Small intestine (tissue), 7 donors: ENCODE data around the gene TBC1D26. TPM values are rescaled to one million over a fixed set of nuclear protein-coding genes. Genes with fewer than 3 reads are reported as not detected.
"Not testable (repeated sequence)": the region's sequence is repeated elsewhere in the genome, so short reads cannot be mapped to it uniquely, and the experiment has no call there.

Source experiments
- DNase-seq, 2 donors: peaks; one replicate each; pipeline versions ENCODE4 v3.0.0 to v3.0.0-alpha.2; 2013
- FAIRE-seq: peaks from 2 replicates; lab custom pipeline; 2012; peaks lifted over from hg19 to GRCh38; lab: Jason Lieb, UNC
- H3K27ac ChIP-seq, 3 donors: one replicate each; pipeline ENCODE4 v1.5.1; 2013; ENCODE audit warnings: low read length in 2 of 3, mild to moderate bottlenecking in 2 of 3, control low read depth in 1 of 3, inconsistent platforms in 1 of 3, low read depth in 1 of 3, moderate library complexity in 1 of 3
- H3K27me3 ChIP-seq, 3 donors: one replicate each; pipeline ENCODE4 v1.6.1; 2013; ENCODE audit warnings: low read length in 3 of 3, inconsistent platforms in 1 of 3; ENCODE audit not compliant: control insufficient read depth in 3 of 3, insufficient read depth in 3 of 3
- H3K36me3 ChIP-seq, 3 donors: one replicate each; pipeline ENCODE4 v1.6.1; 2013; ENCODE audit warnings: low read length in 3 of 3, inconsistent platforms in 1 of 3, low read depth in 1 of 3, mild to moderate bottlenecking in 1 of 3, moderate library complexity in 1 of 3; ENCODE audit not compliant: control insufficient read depth in 3 of 3, insufficient read depth in 2 of 3
- H3K4me1 ChIP-seq, 3 donors: one replicate each; pipeline ENCODE4 v1.6.1; 2013; ENCODE audit warnings: low read length in 2 of 3, inconsistent platforms in 1 of 3, low read depth in 1 of 3, mild to moderate bottlenecking in 1 of 3, moderate library complexity in 1 of 3; ENCODE audit not compliant: control insufficient read depth in 3 of 3, insufficient read depth in 2 of 3
- H3K4me3 ChIP-seq, 3 donors: one replicate each; pipeline ENCODE4 v1.5.1; 2013; ENCODE audit warnings: low read length in 3 of 3, control low read depth in 1 of 3, inconsistent platforms in 1 of 3, low read depth in 1 of 3, mild to moderate bottlenecking in 1 of 3, moderate library complexity in 1 of 3
- H3K9me3 ChIP-seq, 2 donors: one replicate each; pipeline ENCODE4 v1.6.1; 2013; ENCODE audit warnings: low read depth in 1 of 2, low read length in 1 of 2; ENCODE audit not compliant: control insufficient read depth in 2 of 2, insufficient read depth in 1 of 2
- WGBS, 3 donors: extraction: QIAGEN DNeasy Blood & Tissue Kit; methylation state at CpG; one replicate each; pipeline ENCODE4 v1.1.7; 2013; 5-methylcytosine and 5-hydroxymethylcytosine counted together
- polyA plus RNA-seq, 4 donors: library from polyadenylated mRNA; stranded (reverse) in 3 of 4; unstranded in 1 of 4; fragments of 200-250 nt in 3 of 4; fragments of 120-200 nt in 1 of 4; gene quantifications; one replicate each; pipeline versions ENCODE4 v1.2.1 to v1.2.3, GENCODE V29; 2013
- donor health status: healthy with polysubstance abuse.
- donor health status: control.
- donor health status: control.
- donor health status: Bipolar disorder and iron deficiency.
- donor health status: healthy.

Gene TBC1D26
- polyA plus RNA-seq, 4 donors, result 0.21 TPM; not detected in 3

DNA sequence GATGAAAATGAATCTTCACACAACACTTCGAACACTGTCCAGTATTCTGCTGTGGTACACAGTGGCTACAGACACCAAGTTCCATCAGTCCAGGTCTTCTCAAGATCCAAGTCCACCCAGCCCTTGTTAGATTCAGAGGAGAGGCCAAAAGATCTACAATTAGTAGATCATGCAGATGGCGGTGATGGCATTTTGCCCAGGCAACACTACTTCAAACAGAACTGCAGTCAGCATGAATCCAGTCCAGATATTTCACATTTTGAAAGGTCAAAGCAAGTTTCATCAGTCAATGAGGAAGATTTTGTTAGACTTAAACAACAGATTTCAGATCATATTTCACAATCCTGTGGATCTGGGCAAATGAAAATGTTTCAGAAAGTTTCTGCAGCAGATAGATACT is 52.3 kb downstream of the TBC1D26 start:
- H3K27me3 ChIP-seq, H3K36me3 ChIP-seq, H3K27ac ChIP-seq, H3K9me3 ChIP-seq, H3K4me3 ChIP-seq, H3K4me1 ChIP-seq, FAIRE-seq: not testable (repeated sequence)
- peak in 1 of 2 donors; percentile 17 for DNase-seq
- WGBS, 3 donors, result 57 to 70% (median 66%) methylated on average over 2 of the region's 2 CpGs

DNA sequence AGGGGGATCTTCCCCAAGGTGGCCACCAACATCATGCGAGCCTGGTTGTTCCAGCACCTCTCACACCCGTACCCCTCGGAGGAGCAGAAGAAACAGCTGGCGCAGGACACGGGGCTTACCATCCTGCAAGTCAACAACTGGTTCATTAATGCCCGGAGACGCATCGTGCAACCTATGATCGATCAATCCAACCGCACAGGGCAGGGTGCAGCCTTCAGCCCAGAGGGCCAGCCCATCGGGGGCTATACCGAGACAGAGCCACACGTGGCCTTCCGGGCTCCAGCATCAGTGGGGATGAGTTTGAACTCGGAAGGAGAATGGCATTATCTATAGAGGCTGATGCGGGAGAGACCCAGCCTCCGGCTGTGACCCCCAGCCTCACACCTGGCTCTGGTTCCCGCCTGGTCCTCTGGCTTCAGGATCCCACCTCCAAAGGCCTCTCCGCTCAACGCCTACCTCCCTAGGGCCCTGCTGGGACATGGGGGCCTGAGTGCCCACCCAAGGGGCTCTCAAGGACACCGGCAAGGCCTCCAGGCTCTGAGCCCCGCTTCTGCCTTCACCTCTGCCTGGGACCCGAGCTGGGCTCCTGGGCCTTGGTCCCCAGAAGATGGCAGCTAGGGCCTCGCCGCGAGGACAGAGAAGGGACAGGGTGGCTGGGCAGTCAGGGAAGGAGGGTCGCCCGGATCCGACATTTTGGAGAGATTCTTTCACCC is 55.4 kb downstream of the TBC1D26 start:
- DNase-seq, H3K9me3 ChIP-seq, FAIRE-seq, H3K4me3 ChIP-seq, H3K36me3 ChIP-seq, H3K27ac ChIP-seq, H3K4me1 ChIP-seq, H3K27me3 ChIP-seq: not testable (repeated sequence)
- 95 to 97% (median 96%) methylated on average over 28 to 29 of the region's 29 CpGs for WGBS, 3 donors

DNA sequence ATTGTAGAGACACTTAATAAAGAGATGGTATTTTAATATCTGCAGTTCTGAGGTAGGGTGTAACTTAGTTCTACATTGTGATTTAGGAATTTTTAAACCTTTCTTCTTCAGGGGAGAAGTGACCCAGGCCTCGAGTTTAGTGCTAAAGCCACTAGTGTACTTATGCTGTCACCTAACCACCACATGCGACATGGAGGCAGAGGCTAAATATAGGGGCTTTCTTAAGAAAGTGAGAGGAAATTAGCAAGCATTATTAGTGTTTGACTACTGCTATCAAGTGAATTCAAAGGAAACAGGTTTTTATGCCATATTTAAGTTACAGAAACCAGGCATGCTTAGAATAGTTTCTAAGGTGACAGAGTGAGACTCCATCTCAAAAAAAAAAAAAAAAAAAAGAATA is 56.3 kb downstream of the TBC1D26 start:
- H3K27ac ChIP-seq, H3K4me1 ChIP-seq, FAIRE-seq, H3K4me3 ChIP-seq, H3K27me3 ChIP-seq, H3K36me3 ChIP-seq, DNase-seq, H3K9me3 ChIP-seq: not testable (repeated sequence)
- no CpG with 5 or more reads among the region's 2 CpGs for WGBS, 3 donors

Other genes with a start within 250 kb of the TBC1D26 start
- gene TVP23C, start 168.8 kb upstream of the TBC1D26 start, polyA plus RNA-seq, result 10 to 100 TPM in 1 of 4 donors, 1 to 10 TPM in 3; 1.9 to 12.8 (median 3.3) TPM
- gene FBXW10B, start 112.6 kb upstream of the TBC1D26 start, polyA plus RNA-seq, result 1 to 10 TPM in 2 of 4 donors, under 1 TPM in 1, not detected in 1; 0.81 to 1.1 (median 1.0) TPM
- 10 to 100 TPM; 16.5 to 24.7 (median 21.1) TPM for gene TRIM16, start 48.0 kb upstream of the TBC1D26 start, polyA plus RNA-seq
- gene ZNF286A, start 32.5 kb upstream of the TBC1D26 start, polyA plus RNA-seq, result 10 to 100 TPM in 1 of 4 donors, 1 to 10 TPM in 3; 2.2 to 17.3 (median 4.3) TPM
- 1 to 10 TPM in 2 of 4 donors, not detected in 2; 3.0 to 6.0 TPM for gene ADORA2B, start 212.8 kb downstream of the TBC1D26 start, polyA plus RNA-seq